ENCODE results near the gene KRTAP12-2. TPM values are rescaled to one million over a fixed set of nuclear protein-coding genes. Genes with fewer than 3 reads are reported as not detected.
"Not testable (repeated sequence)": the region's sequence is repeated elsewhere in the genome, so short reads cannot be mapped to it uniquely, and the experiment has no call there.

KRTAP12-2 gene
- total RNA-seq, 1 donor from 2014 or later: not detected

DNA sequence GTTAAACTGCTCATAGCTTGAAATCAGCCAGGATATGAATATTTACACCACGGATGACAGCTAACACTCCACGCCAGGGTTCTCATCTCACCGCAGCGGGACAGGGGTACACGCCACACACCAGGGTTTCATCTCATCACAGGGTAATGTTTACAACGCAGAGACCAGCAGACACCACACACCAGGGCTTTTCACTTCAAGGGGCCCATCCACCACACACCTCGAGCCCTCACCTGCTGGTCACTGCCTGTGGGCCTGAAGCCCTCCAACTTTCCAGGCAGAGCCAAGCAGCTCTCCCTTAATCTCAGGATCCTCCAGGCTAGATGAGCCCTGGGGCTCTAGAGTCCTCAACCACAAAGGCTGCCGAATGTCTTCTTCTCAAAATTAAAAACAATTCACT is 28.9 kb upstream of the KRTAP12-2 start:
- intact Hi-C loops (cut with micrococcal nuclease): no loop called here
- TF ChIP-seq, protein P1, sequence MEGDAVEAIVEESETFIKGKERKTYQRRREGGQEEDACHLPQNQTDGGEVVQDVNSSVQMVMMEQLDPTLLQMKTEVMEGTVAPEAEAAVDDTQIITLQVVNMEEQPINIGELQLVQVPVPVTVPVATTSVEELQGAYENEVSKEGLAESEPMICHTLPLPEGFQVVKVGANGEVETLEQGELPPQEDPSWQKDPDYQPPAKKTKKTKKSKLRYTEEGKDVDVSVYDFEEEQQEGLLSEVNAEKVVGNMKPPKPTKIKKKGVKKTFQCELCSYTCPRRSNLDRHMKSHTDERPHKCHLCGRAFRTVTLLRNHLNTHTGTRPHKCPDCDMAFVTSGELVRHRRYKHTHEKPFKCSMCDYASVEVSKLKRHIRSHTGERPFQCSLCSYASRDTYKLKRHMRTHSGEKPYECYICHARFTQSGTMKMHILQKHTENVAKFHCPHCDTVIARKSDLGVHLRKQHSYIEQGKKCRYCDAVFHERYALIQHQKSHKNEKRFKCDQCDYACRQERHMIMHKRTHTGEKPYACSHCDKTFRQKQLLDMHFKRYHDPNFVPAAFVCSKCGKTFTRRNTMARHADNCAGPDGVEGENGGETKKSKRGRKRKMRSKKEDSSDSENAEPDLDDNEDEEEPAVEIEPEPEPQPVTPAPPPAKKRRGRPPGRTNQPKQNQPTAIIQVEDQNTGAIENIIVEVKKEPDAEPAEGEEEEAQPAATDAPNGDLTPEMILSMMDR (IDR thresholded peaks at IDR 0.05; ENCODE audit: borderline replicate concordance): no peak
- Histone ChIP-seq H3K27ac (replicated peaks) (no peak overlapping the region), H3K36me3 (no peaks in the 10 kb centered on the region), H3K4me1 (no peaks in the 10 kb centered on the region), H3K27me3 (ENCODE audit: low read depth) (peaks cover 51% of the 10 kb centered on the region), H3K9me3 (replicated peaks) (peaks cover 30% of the 10 kb centered on the region), H3K4me3 (no peak overlapping the region)
- DNase-seq: no peak

DNA sequence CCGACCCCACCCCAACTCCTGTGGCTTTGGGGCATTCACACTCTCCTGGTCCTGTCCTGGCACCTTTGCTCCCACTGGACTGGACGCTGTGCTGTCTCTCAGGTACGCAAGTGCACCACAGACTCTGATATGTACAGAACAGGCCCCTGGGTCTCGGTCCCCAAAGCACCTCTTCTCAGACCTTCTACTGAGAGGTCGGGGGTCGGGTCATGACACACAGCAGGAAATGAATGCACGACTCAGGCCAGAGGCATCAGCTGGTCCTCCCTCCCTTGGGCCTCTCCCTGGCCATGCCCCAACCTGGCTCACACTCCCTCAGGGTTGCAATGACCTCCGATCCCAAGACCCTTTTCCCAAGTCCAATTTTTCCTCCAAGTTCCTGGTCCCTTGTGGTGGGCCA is 28.5 kb upstream of the KRTAP12-2 start:
- H3K36me3 ChIP-seq: no peaks in the 10 kb centered on the region
- no peak overlapping the region for H3K27ac ChIP-seq (replicated peaks)
- peaks cover 47% of the 10 kb centered on the region for H3K27me3 ChIP-seq (ENCODE audit: low read depth)
- TF ChIP-seq, protein P1 (IDR thresholded peaks at IDR 0.05; ENCODE audit: borderline replicate concordance): no peak
- no peaks in the 10 kb centered on the region for H3K4me1 ChIP-seq
- no peak overlapping the region for H3K4me3 ChIP-seq
- H3K9me3 ChIP-seq (replicated peaks): peaks cover 30% of the 10 kb centered on the region
- DNase-seq: no peak
- intact Hi-C loops (cut with micrococcal nuclease): no loop called here

DNA sequence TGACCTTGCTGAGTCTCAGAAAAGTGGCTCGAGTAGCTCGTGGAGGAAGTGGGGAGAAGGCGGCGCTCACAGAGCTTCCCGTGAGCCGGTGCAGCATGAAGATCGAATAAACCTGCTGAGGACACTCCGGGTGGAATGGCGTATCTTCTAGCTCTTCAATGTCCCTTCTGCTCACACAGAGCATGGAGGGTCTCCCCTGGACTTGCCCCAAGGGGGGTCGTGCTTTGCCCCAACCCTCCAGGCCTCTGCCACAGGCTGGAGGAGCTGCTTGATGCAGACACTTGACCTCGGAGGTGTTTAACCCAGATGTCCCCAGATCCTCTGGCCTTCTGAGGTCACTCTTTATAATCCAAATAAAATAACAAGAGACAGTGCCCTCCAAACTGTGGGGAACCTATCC is 28.0 kb upstream of the KRTAP12-2 start:
- Histone ChIP-seq H3K4me3 (no peak overlapping the region), H3K36me3 (no peaks in the 10 kb centered on the region), H3K27me3 (ENCODE audit: low read depth) (peaks cover 43% of the 10 kb centered on the region), H3K4me1 (no peaks in the 10 kb centered on the region), H3K27ac (replicated peaks) (no peak overlapping the region), H3K9me3 (replicated peaks) (peaks cover 30% of the 10 kb centered on the region)
- no peak for DNase-seq
- intact Hi-C loops (cut with micrococcal nuclease): no loop called here
- TF ChIP-seq, protein P1 (IDR thresholded peaks at IDR 0.05; ENCODE audit: borderline replicate concordance): no peak

DNA sequence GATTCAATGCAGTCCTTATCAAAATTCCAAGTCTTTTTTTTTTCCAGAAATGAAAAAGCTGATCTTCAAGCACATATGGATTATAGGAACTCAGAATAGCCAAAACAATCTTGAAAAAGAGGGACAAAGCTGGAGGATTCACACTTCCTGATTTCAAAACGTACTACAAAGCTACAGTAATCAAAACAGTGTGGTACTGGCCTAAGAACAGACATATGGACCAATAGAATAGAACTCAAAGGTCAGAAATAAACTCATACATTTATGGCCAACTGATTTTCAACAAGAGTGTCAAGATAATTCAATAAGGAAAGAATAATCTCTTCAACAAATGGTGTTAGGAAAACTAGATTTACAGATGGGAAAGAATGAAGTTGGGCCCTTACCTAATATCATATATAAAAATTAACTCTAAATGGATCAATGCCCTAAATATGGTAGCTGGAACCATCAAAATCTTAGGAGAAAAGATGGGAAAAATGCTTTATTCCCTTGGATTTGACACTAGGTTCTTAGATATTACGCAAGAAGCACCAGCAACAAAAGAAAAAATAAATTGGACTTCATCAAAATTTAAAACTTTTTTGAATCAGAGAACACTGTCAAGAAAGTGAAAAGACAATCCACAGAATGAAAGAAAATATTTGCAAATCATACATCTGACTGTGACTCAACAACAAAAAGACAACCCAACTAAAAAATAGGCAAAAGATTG is 26.2 kb upstream of the KRTAP12-2 start:
- H3K27me3 ChIP-seq (ENCODE audit: low read depth): peaks cover 35% of the 10 kb centered on the region
- peaks cover 30% of the 10 kb centered on the region for H3K9me3 ChIP-seq (replicated peaks)
- no peak overlapping the region for H3K27ac ChIP-seq (replicated peaks)
- intact Hi-C loops (cut with micrococcal nuclease): no loop called here
- no peak overlapping the region for H3K4me3 ChIP-seq
- H3K36me3 ChIP-seq: no peaks in the 10 kb centered on the region
- DNase-seq: no peak
- TF ChIP-seq, protein P1 (IDR thresholded peaks at IDR 0.05; ENCODE audit: borderline replicate concordance): no peak
- no peaks in the 10 kb centered on the region for H3K4me1 ChIP-seq

DNA sequence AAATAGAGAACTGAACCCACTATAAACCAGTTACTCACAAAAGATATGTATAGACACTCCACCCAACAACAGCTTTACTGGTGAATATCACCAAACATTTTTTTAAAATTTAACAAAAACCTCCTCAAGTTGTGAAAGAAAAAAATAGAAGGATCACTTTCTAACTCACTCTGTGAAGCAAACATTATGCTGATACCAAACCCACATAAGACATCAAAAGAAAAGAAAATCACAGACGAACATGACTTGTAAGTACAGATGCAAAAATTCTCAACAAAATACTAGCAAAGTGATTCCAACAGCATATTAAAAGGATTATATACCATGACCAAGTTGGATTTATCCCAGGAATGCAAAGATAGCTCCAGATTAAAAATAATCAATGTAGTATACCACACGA is 25.0 kb upstream of the KRTAP12-2 start:
- DNase-seq: no peak
- H3K36me3 ChIP-seq: no peaks in the 10 kb centered on the region
- no peak overlapping the region for H3K27ac ChIP-seq (replicated peaks)
- intact Hi-C loops (cut with micrococcal nuclease): no loop called here
- H3K9me3 ChIP-seq (replicated peaks): peaks cover 30% of the 10 kb centered on the region
- H3K27me3 ChIP-seq (ENCODE audit: low read depth): peaks cover 38% of the 10 kb centered on the region
- H3K4me1 ChIP-seq: no peaks in the 10 kb centered on the region
- TF ChIP-seq, protein P1 (IDR thresholded peaks at IDR 0.05; ENCODE audit: borderline replicate concordance): no peak
- H3K4me3 ChIP-seq: no peak overlapping the region

DNA sequence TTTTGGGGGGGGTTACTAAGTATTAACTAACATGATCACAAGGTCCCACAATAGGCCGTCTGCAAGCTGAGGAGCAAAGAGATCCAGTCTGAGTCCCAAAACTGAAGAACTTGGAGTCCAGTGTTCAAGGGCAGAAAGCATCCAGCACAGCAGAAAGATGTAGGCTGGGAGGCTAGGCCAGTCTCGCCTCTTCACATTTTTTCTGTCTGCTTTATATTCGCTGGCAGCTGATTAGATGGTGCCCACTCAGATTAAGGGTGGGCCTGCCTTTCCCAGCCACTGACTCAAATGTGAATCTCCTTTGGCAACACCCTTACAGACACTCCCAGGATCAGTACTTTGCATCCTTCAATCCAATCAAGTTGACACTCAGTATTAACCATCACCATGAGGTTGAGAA is 23.0 kb upstream of the KRTAP12-2 start:
- intact Hi-C loops (cut with micrococcal nuclease); DNase-seq: not testable (repeated sequence)
- peaks cover 37% of the 10 kb centered on the region for H3K27me3 ChIP-seq (ENCODE audit: low read depth)

More for the DNA sequence above, 23.0 kb upstream of the KRTAP12-2 start:
- peaks cover 29% of the 10 kb centered on the region for H3K9me3 ChIP-seq (replicated peaks)
- H3K36me3 ChIP-seq; H3K4me3 ChIP-seq; H3K4me1 ChIP-seq; H3K27ac ChIP-seq (replicated peaks): not testable (repeated sequence)

Data from left ventricle myocardium inferior (tissue), 1 donor.